ENCODE measurements around the gene SOX6. TPM values are rescaled to one million over a fixed set of nuclear protein-coding genes. Genes with fewer than 3 reads are reported as not detected.

Gene SOX6
- polyA plus RNA-seq, 1 donor from 2014 or later, result 2.2 TPM

DNA sequence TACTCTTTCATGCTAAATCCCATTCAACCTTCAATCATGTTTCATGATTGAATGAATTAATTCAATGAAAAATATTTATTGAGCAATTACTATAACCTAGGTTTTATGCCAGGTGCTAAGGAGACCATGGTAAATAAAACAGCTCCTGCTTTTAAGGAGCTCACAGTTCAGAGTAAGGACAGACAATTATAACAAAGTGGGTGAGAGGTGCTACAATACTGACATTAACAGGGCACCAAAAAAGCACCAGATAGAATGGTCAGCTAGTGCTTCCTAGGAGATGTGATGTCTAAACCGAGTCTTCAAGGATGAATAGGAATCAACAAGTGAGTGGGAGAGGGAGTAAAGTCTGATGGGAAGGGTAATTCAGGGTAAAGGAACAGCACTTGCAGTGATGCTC, 366.7 kb downstream of the SOX6 start:
- Histone ChIP-seq H3K4me2 (ENCODE audit: low read length) (no peak overlapping the region), H3K4me3 (ENCODE audit: low read length) (no peak overlapping the region), H3K9me3 (ENCODE audit: low read length) (no peaks in the 10 kb centered on the region), H4K20me1 (ENCODE audit: insufficient read depth) (no peaks in the 10 kb centered on the region), H3K27ac (ENCODE audit: low read length) (no peak overlapping the region), H3K9ac (ENCODE audit: low read length) (no peak overlapping the region), H2AFZ (ENCODE audit: low read depth, low read length) (no peak overlapping the region), H3K79me2 (replicated peaks; ENCODE audit: insufficient read depth, low read length) (no peaks in the 10 kb centered on the region), H3K9me2 (ENCODE audit: insufficient read depth, low read length) (no peaks in the 10 kb centered on the region), H3K27me3 (ENCODE audit: insufficient read depth, low read depth, low read length) (no peaks in the 10 kb centered on the region), H3F3A (ENCODE audit: insufficient read depth, low read length, poor library complexity, severe bottlenecking) (no peaks in the 10 kb centered on the region), H3K36me3 (ENCODE audit: insufficient read depth, low read length) (no peaks in the 10 kb centered on the region)
- TF ChIP-seq POLR2AphosphoS5 (IDR thresholded peaks at IDR 0.05) (no peak), CTCF (IDR thresholded peaks at IDR 0.05; ENCODE audit: poor library complexity, severe bottlenecking) (no peak), EP300 (conservative IDR thresholded peaks at IDR 0.05; ENCODE audit: poor library complexity, severe bottlenecking) (no peak), TAF1 (IDR thresholded peaks at IDR 0.05; ENCODE audit: low read depth) (no peak), REST (IDR thresholded peaks at IDR 0.05; ENCODE audit: borderline replicate concordance) (no peak)

DNA sequence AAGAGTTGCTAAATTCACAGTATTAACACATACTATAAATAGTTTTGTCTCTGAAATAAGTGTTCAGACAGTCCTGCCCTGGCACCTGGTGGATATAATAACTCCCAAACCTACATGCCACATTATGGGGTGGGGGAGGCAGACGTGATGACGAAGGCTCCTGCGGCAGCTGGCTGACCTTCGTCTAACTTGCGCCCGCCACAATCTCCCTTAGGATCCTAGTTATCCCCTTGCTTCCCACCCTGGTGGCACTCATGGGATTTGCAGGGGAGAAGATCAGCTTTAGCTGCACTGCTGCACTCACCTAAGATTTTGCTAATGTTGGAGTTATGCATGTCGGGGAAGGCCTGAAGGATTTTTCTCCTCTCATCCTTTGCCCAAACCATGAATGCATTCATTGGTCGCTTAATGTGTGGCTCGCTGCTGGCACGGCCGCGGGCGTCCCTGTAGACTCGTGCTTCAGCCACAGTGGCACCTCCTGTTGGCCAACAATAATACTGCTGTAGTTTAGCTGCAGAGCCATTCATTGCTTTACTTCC, 367.6 kb downstream of the SOX6 start:
- Histone ChIP-seq H3K9ac (ENCODE audit: low read length) (no peak overlapping the region), H3K4me2 (ENCODE audit: low read length) (no peak overlapping the region), H3K79me2 (replicated peaks; ENCODE audit: insufficient read depth, low read length) (no peaks in the 10 kb centered on the region), H3K36me3 (ENCODE audit: insufficient read depth, low read length) (no peaks in the 10 kb centered on the region), H2AFZ (ENCODE audit: low read depth, low read length) (no peak overlapping the region), H3K9me2 (ENCODE audit: insufficient read depth, low read length) (no peaks in the 10 kb centered on the region), H3K27ac (ENCODE audit: low read length) (no peak overlapping the region), H3K9me3 (ENCODE audit: low read length) (no peaks in the 10 kb centered on the region), H3K4me3 (ENCODE audit: low read length) (no peak overlapping the region), H4K20me1 (ENCODE audit: insufficient read depth) (no peaks in the 10 kb centered on the region), H3K27me3 (ENCODE audit: insufficient read depth, low read depth, low read length) (no peaks in the 10 kb centered on the region), H3F3A (ENCODE audit: insufficient read depth, low read length, poor library complexity, severe bottlenecking) (no peaks in the 10 kb centered on the region)
- TF ChIP-seq REST (IDR thresholded peaks at IDR 0.05; ENCODE audit: borderline replicate concordance) (no peak), EP300 (conservative IDR thresholded peaks at IDR 0.05; ENCODE audit: poor library complexity, severe bottlenecking) (no peak), SMC3 (conservative IDR thresholded peaks at IDR 0.05; ENCODE audit: poor library complexity) (no peak), RAD21 (conservative IDR thresholded peaks at IDR 0.05) (no peak), CTCF (IDR thresholded peaks at IDR 0.05; ENCODE audit: poor library complexity, severe bottlenecking) (no peak), EZH2 (IDR thresholded peaks at IDR 0.05; ENCODE audit: borderline replicate concordance, insufficient read depth, low read length, poor library complexity, severe bottlenecking) (no peak), MXI1 (conservative IDR thresholded peaks at IDR 0.05; ENCODE audit: poor library complexity, severe bottlenecking) (no peak), POLR2AphosphoS5 (IDR thresholded peaks at IDR 0.05) (no peak), TAF1 (IDR thresholded peaks at IDR 0.05; ENCODE audit: low read depth) (no peak)
